Measurements from ENCODE around the gene MFAP3.
"Not testable (repeated sequence)": the region's sequence is repeated elsewhere in the genome, so short reads cannot be mapped to it uniquely, and the experiment has no call there.

MFAP3 gene

GRCh38 chr5:154038707-154039457 is at the start of gene MFAP3, which contains the start of gene FAM114A2:
Gene MFAP3, plus strand, starts transcription at chr5:154038967. Its CDS starts 10,756 bp downstream, at chr5:154049723.
Gene FAM114A2, minus strand, starts transcription at chr5:154038910. Its CDS starts 3,957 bp downstream, at chr5:154034953.
- no peak for FAIRE-seq

- no peak for FAIRE-seq
Observed at GRCh38 chr5:153991168-153991567, 47.6 kb upstream of the MFAP3 start.

GRCh38 chr5:153998010-153998409 is 40.8 kb upstream of the MFAP3 start:
- no peak for FAIRE-seq

GRCh38 chr5:153998768-153999167 is 40.0 kb upstream of the MFAP3 start:
- no peak for FAIRE-seq

- no peak for FAIRE-seq
Observed at GRCh38 chr5:153999995-154000394, 38.8 kb upstream of the MFAP3 start.

- no peak for FAIRE-seq
Observed at GRCh38 chr5:154000703-154001102, 38.1 kb upstream of the MFAP3 start.

- FAIRE-seq: no peak
Observed at GRCh38 chr5:154002093-154002492, 36.7 kb upstream of the MFAP3 start.

- FAIRE-seq: no peak
Observed at GRCh38 chr5:154002511-154003020, 36.2 kb upstream of the MFAP3 start.

GRCh38 chr5:154005648-154006047 is 33.1 kb upstream of the MFAP3 start:
- no peak for FAIRE-seq

GRCh38 chr5:154010660-154011059 is 28.1 kb upstream of the MFAP3 start:
- FAIRE-seq: no peak

GRCh38 chr5:154015071-154015693 is 23.6 kb upstream of the MFAP3 start:
- no peak for FAIRE-seq

GRCh38 chr5:154018919-154019318 is 19.8 kb upstream of the MFAP3 start:
- FAIRE-seq: not testable (repeated sequence)

- FAIRE-seq: no peak
Observed at GRCh38 chr5:154025951-154026350, 12.8 kb upstream of the MFAP3 start.

- FAIRE-seq: no peak
Observed at GRCh38 chr5:154031937-154032489, 6.8 kb upstream of the MFAP3 start.

GRCh38 chr5:154034944-154035343 is 3.8 kb upstream of the MFAP3 start:
- FAIRE-seq: no peak

- FAIRE-seq: no peak
Observed at GRCh38 chr5:154038261-154038706, 483 bp upstream of the MFAP3 start.

- no peak for FAIRE-seq
Observed at GRCh38 chr5:154039458-154039829, 677 bp downstream of the MFAP3 start.

- no peak for FAIRE-seq
Observed at GRCh38 chr5:154042766-154043165, 4.0 kb downstream of the MFAP3 start.

- FAIRE-seq: no peak
Observed at GRCh38 chr5:154044099-154044498, 5.3 kb downstream of the MFAP3 start.

GRCh38 chr5:154044581-154044980 is 5.8 kb downstream of the MFAP3 start:
- FAIRE-seq: no peak

- no peak for FAIRE-seq
Observed at GRCh38 chr5:154046486-154046885, 7.7 kb downstream of the MFAP3 start.

GRCh38 chr5:154047324-154047723 is 8.6 kb downstream of the MFAP3 start:
- no peak for FAIRE-seq

GRCh38 chr5:154049636-154050035 is 10.9 kb downstream of the MFAP3 start:
- no peak for FAIRE-seq

GRCh38 chr5:154053468-154053867 is 14.7 kb downstream of the MFAP3 start:
- FAIRE-seq: no peak

Data from endometrium (tissue), 2 donors.